Stimulated activated CD8-positive, alpha-beta memory T cell treated with anti-CD3 and anti-CD28 coated beads, Interleukin-7, amount 100 ng/mL, for 48 hours (primary cell): ENCODE measurements around the gene KLK13.

ENCODE experiments used
- DNase-seq, 2 donors: peaks; one replicate each; pipeline ENCODE4 v3.0.0-alpha.2; 2020; ENCODE audit warnings: low read depth in 1 of 2; ENCODE audit errors: extremely low read depth in 1 of 2

KLK13 gene

GRCh38 chr19:51093101-51093500 lies 28.2 kb upstream of the KLK13 start:
- DNase-seq = no peak

- no peak for DNase-seq
Measured at GRCh38 chr19:51091895-51092873, 27.3 kb upstream of the KLK13 start.

- DNase-seq = no peak
Measured at GRCh38 chr19:51091126-51091525, 26.2 kb upstream of the KLK13 start.

- no peak for DNase-seq
Measured at GRCh38 chr19:51090471-51090870, 25.6 kb upstream of the KLK13 start.

- no peak for DNase-seq
Measured at GRCh38 chr19:51089786-51090185, 24.9 kb upstream of the KLK13 start.

GRCh38 chr19:51086153-51086850 lies 21.4 kb upstream of the KLK13 start:
- no peak for DNase-seq

- no peak for DNase-seq
Measured at GRCh38 chr19:51084505-51084904, 19.6 kb upstream of the KLK13 start.

GRCh38 chr19:51083783-51084182 lies 18.9 kb upstream of the KLK13 start:
- no peak for DNase-seq

GRCh38 chr19:51083181-51083580 lies 18.3 kb upstream of the KLK13 start:
- DNase-seq = no peak

GRCh38 chr19:51082611-51083010 lies 17.7 kb upstream of the KLK13 start, which contains the start of gene KLK14:
Gene KLK14, minus strand, starts transcription at chr19:51082887. Its CDS starts 273 bp downstream, at chr19:51082614.
- DNase-seq = no peak

- no peak for DNase-seq
Measured at GRCh38 chr19:51081476-51081875, 16.6 kb upstream of the KLK13 start.

GRCh38 chr19:51079481-51080110 lies 14.7 kb upstream of the KLK13 start:
- DNase-seq = no peak

GRCh38 chr19:51078731-51079130 lies 13.8 kb upstream of the KLK13 start:
- no peak for DNase-seq

- no peak for DNase-seq
Measured at GRCh38 chr19:51078104-51078503, 13.2 kb upstream of the KLK13 start.

- DNase-seq = no peak
Measured at GRCh38 chr19:51076631-51077213, 11.8 kb upstream of the KLK13 start.

- DNase-seq = no peak
Measured at GRCh38 chr19:51075998-51076397, 11.1 kb upstream of the KLK13 start.

- DNase-seq = no peak
Measured at GRCh38 chr19:51071095-51071405, 6.2 kb upstream of the KLK13 start.

- no peak for DNase-seq
Measured at GRCh38 chr19:51070334-51071094, 5.6 kb upstream of the KLK13 start.

GRCh38 chr19:51066393-51067186 lies 1.7 kb upstream of the KLK13 start:
- no peak for DNase-seq
